ENCODE measurements around the gene MLLT1. TPM values are rescaled to one million over a fixed set of nuclear protein-coding genes. Genes with fewer than 3 reads are reported as not detected.

MLLT1 gene
- total RNA-seq, 1 experiment from 2014 or later, result 54.9 TPM

DNA sequence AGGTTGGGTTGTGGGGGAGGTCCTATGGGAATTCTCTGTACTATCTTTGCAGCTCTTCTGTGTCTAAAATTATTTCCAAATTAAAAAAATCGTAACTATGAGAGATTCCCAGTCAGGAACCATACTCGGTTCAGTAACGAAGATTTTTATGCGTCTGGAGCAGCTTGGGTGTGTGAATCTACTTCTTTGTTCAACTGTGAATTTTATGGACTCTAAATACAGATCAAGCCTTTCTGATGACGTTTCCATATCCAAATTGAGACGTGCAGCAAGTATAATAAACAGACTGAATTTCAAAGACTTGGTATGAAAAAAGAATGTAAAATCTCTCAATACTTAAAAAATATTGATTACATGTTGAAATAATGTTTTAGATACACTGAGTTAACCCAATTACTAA, 30.9 kb downstream of the MLLT1 start:
- TF ChIP-seq, protein P1, sequence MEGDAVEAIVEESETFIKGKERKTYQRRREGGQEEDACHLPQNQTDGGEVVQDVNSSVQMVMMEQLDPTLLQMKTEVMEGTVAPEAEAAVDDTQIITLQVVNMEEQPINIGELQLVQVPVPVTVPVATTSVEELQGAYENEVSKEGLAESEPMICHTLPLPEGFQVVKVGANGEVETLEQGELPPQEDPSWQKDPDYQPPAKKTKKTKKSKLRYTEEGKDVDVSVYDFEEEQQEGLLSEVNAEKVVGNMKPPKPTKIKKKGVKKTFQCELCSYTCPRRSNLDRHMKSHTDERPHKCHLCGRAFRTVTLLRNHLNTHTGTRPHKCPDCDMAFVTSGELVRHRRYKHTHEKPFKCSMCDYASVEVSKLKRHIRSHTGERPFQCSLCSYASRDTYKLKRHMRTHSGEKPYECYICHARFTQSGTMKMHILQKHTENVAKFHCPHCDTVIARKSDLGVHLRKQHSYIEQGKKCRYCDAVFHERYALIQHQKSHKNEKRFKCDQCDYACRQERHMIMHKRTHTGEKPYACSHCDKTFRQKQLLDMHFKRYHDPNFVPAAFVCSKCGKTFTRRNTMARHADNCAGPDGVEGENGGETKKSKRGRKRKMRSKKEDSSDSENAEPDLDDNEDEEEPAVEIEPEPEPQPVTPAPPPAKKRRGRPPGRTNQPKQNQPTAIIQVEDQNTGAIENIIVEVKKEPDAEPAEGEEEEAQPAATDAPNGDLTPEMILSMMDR (conservative IDR thresholded peaks at IDR 0.05), result no peak
- no peaks in the 10 kb centered on the region for H3K23me2 ChIP-seq (ENCODE audit: insufficient read length, low read depth, low read length, poor library complexity, severe bottlenecking)
- H2AK5ac ChIP-seq (ENCODE audit: insufficient read length, low read length), result no peak overlapping the region
- H3K14ac ChIP-seq (ENCODE audit: insufficient read depth, low read length), result no peak overlapping the region
- no CpG with 5 or more reads among the region's 6 CpGs for WGBS (ENCODE audit: extremely low coverage, insufficient read length, low lambda C conversion rate)
- H3K4me1 ChIP-seq (ENCODE audit: insufficient read depth, low read length), result 0 out of 2 replicates have a peak, but pooled peaks cover 2% of the 10 kb centered on the region
- no peak overlapping the region for H4K5ac ChIP-seq (ENCODE audit: insufficient read length, low read depth, low read length)
- H3K18ac ChIP-seq (ENCODE audit: insufficient read length, low read depth, low read length), result no peak overlapping the region
- no peak overlapping the region for H2BK20ac ChIP-seq (ENCODE audit: low read depth, low read length, poor library complexity, severe bottlenecking)
- H3K9me3 ChIP-seq (ENCODE audit: control insufficient read depth, low read depth, low read length), result peaks cover 4% of the 10 kb centered on the region
- DNase-seq, result no peak
- no peak overlapping the region for H3K56ac ChIP-seq (ENCODE audit: insufficient read length, low read depth, low read length)
- H3K79me1 ChIP-seq (ENCODE audit: insufficient read depth, low read depth, low read length, poor library complexity, severe bottlenecking), result peaks cover 3% of the 10 kb centered on the region
- no peak overlapping the region for H3K9ac ChIP-seq (ENCODE audit: extremely low read depth, insufficient read length, low read length)
- H4K8ac ChIP-seq (replicated peaks; ENCODE audit: insufficient read length, low read depth, low read length), result no peak overlapping the region
- H2BK15ac ChIP-seq (ENCODE audit: low read depth, low read length), result no peak overlapping the region
- H3K9me3 Mint-ChIP-seq, result peaks cover 17% of the 10 kb centered on the region in 2 experiments; a peak in 4 of 5 replicates
- H3K27me3 Mint-ChIP-seq (ENCODE audit: low read depth), result no peaks in the 10 kb centered on the region; the same call in 1 of the 2 replicates
- no peak overlapping the region for H3K27ac Mint-ChIP-seq
- no peak overlapping the region for H3T11ph ChIP-seq (ENCODE audit: low read length)
- H3K27ac ChIP-seq (ENCODE audit: insufficient read length, low read depth, low read length), result no peak overlapping the region
- H3K4me3 Mint-ChIP-seq, result no peak overlapping the region
- H3K4me1 Mint-ChIP-seq, result peaks cover 8 to 14% of the 10 kb centered on the region in 2 experiments
- no peaks in the 10 kb centered on the region for H3K27me3 ChIP-seq (ENCODE audit: insufficient read depth, low read length)
- H2BK12ac ChIP-seq (ENCODE audit: insufficient read length, low read depth, low read length), result no peak overlapping the region
- no peaks in the 10 kb centered on the region for H4K20me1 ChIP-seq (ENCODE audit: control insufficient read depth, insufficient read depth, insufficient read length)
- no peak overlapping the region for H2BK120ac ChIP-seq (ENCODE audit: low read depth, low read length, poor library complexity, severe bottlenecking)
- H3K4me2 ChIP-seq (ENCODE audit: insufficient read depth, insufficient read length, low read length), result no peak overlapping the region
- H3K36me3 Mint-ChIP-seq (ENCODE audit: insufficient read depth in 1 of 3, low read depth in 3 of 3), result peaks cover 33 to 38% (median 37%) of the 10 kb centered on the region in 3 experiments
- no peak overlapping the region for H3K23ac ChIP-seq (ENCODE audit: insufficient read length, low read depth, low read length)
- H2AFZ ChIP-seq (ENCODE audit: low read length), result no peak overlapping the region
- H4K91ac ChIP-seq (ENCODE audit: insufficient read length, low read depth, low read length), result no peak overlapping the region
- H2BK5ac ChIP-seq (ENCODE audit: insufficient read length, low read length), result no peak overlapping the region
- no peak overlapping the region for H3K4ac ChIP-seq (ENCODE audit: low read depth, low read length)
- H3K79me2 ChIP-seq (ENCODE audit: insufficient read depth, low read length), result peaks cover 7% of the 10 kb centered on the region; the same call in 1 of the 2 replicates
